Posterior vena cava (tissue), 2 donors: ENCODE results near the gene MANSC1. TPM values are rescaled to one million over a fixed set of nuclear protein-coding genes. Genes with fewer than 3 reads are reported as not detected.
"Not testable (repeated sequence)": the region's sequence is repeated elsewhere in the genome, so short reads cannot be mapped to it uniquely, and the experiment has no call there.

Experiments used
- DNase-seq: peaks from one replicate; pipeline ENCODE4 v3.0.0-alpha.2; 2020; ENCODE audit warnings: low spot score
- intact Hi-C, 2 donors: fragments of 100-400 bp; cut with DNase I; formaldehyde crosslinking; loops; one replicate each; pipeline versions ENCODE4 v1.14.1 to v1.14.2; 2022 to 2023
- total RNA-seq, 2 donors: library from RNA; stranded (reverse); fragmentation: NEBNext Ultra II Directional; extraction: Animal tissue kit (Norgen Biotek cat#: 25700); gene quantifications; one replicate each; pipeline ENCODE4 v1.2.1, GENCODE V29; 2021
- donor health status: DM: yes; HTN: yes; CAD: no.
- donor health status: DM: yes; HTN: yes; CAD: no.

The MANSC1 gene
- total RNA-seq, 2 donors from 2014 or later = 20.3 to 23.2 TPM

DNA sequence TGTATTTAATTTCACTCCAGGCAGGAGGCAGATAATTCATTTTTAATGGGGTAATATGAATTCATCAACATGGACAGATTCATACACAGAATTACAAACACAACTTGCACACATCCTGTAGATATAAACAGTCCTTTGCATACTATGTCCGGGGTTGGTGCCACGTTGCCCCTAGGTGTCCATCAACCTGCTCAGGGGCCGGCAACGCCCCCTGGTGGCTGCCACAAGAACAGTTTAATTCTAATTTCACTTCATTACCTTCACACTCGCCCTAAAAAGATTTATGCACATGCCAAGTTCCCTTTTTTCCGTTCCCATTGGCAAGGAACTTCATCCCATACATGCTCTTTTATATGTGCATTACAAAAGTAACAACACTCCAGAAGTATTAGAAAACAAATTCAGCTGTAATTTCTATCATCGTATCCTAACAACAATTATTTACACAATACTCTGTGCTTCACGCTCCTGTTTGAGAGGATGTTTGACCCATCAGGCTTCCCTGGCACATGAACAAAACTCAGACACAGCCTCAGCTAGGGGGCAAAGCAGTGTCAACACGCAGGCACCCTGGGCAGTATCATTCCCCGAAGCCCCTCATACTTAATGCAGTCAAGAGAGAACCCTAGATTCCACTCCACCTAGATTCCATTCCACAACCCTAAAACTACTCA lies 15.5 kb downstream of the MANSC1 start:
- no peak for DNase-seq
- intact Hi-C loops = loop anchor here in 1 of 2 donors (10.0 kb wide), 1 partner anchor 250 kb away; no protein-coding TSS in a partner anchor

DNA sequence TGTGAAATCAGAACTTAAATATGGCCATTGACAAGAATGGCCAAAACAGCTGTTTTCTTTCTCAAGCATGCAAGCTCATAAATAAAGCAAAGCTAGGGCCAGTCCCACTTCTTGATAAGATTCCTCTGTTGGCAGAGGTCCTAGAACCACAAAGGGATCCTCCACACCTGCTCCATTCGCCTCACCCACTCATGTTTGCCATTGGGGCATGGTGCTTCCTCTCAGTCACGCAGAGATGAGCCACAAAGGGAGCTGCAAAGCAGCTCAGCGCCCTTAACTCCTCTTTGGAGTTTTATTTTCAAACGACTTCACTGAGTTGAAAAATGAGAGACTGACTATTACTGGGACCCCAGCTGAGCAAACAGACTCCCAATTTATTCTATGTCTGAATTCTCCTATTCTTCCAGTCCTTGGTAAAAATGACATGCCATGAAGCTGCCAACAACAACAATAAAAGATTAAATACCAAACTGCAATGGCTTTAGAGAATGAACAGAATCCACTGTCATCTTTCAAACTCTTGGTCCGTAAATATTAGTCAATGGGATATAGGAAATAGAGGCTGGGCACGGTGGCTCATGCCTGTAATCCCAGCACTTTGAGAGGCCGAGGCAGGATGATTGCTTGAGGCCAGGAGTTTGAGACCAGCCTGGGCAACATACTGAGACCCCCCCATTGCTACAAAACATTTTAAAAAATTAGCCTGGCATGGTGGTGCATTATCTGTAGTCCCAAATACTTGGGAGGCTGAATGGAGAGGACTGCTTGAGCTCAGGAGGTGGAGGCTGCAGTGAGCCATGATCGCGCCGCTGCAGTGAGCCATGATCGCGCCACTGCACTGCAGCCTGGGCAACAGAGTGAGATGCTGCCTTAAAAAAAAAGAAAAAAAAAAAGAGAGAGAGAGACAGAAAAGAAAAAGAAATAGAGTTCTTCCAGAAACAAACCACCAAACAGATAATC lies 16.4 kb downstream of the MANSC1 start:
- intact Hi-C loops = loop anchor here in 1 of 2 donors (10.0 kb wide), 1 partner anchor 249 kb away; no protein-coding TSS in a partner anchor
- DNase-seq = no peak

DNA sequence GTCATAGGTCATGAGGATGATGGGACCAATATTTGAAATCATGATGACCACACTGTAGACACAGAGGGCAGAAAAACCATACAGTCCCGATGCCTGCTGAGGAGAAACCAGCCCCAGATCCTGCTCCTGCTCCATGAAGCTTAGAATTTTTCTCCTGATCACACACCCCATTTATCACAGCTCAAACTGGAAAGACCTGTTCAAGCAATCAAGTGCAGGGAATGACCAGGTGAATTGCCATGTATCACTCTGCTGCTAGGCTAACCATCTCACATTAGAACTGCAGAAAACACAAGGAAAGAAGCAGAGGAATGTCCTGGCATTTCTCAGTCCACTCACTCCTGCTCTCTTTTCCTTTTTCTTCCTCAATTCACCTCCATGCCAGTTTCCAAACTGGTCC lies 18.1 kb downstream of the MANSC1 start:
- intact Hi-C loops = loop anchor here in 1 of 2 donors (10.0 kb wide), 1 partner anchor 247 kb away; no protein-coding TSS in a partner anchor
- no peak for DNase-seq

DNA sequence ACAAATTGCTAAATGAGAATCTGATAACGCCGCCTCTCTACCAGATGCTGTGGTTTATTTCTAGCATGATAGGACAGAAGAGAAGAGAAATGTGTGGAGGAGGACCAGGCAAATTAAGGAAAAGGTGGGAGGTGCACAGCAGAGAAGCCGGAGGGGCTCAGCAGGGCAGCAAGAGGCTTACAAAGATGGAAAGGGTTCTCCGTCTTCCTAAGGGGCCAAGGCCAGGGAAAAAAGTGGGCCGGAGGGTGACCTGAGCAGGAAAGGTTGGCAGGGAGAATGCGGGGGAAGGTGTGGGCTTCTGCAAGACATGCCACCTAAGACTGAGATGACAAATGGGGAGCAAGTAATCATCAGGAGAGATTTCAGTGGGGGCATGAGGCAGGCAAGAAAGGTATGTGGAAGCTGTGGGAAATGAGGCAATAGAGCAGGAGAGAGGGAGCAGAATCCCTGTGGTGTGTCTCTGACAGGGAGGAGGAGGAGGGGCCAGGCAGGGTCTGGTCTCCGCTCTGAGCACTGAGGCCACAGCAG lies 18.7 kb downstream of the MANSC1 start:
- DNase-seq = no peak
- intact Hi-C loops = loop anchor here in 1 of 2 donors (10.0 kb wide), 1 partner anchor 247 kb away; no protein-coding TSS in a partner anchor

DNA sequence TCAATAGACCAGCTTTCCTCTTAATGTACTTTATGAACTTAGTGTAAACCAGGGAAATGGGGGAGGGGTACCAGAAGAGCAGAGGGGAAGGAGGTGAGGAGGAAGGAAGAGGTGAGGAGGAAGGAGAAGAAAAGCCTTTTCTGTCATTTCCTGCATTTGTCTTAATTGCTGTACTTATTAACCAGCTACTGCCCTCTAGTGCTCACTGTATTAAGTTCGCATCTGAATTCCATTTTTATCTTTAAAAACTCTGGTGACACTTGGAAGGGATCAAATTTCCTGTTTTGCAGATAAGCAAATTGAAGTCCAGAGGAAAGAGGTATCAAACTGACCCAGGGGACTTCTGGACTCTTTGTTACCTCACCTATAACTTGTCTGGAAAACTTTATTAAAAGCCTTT lies 22.2 kb downstream of the MANSC1 start:
- intact Hi-C loops = loop anchor here in 1 of 2 donors (2.0 kb wide), 1 partner anchor 53 kb away; no protein-coding TSS in a partner anchor
- no peak for DNase-seq

DNA sequence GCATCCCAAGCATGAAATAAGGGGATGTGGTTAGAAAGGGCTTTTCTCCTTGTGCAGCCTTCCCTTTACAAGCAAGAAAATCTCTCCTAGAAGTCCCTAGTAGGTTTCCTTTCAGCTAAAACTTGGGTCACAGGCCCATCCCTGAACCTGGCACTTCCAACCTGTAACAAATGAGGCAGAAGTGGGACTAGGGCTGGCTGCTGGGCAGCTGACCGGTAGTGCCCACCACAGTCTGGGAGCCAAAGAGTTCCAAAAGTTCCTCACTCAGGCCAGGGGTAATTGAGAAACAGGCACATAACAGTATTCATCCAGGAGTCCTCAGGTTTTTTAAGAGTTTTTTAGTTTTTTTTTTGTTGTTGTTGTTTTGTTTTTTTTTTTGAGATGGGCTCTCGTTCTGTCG lies 23.8 kb downstream of the MANSC1 start:
- no peak for DNase-seq
- intact Hi-C loops = loop anchor here in 1 of 2 donors (2.0 kb wide), 1 partner anchor 51 kb away; no protein-coding TSS in a partner anchor

DNA sequence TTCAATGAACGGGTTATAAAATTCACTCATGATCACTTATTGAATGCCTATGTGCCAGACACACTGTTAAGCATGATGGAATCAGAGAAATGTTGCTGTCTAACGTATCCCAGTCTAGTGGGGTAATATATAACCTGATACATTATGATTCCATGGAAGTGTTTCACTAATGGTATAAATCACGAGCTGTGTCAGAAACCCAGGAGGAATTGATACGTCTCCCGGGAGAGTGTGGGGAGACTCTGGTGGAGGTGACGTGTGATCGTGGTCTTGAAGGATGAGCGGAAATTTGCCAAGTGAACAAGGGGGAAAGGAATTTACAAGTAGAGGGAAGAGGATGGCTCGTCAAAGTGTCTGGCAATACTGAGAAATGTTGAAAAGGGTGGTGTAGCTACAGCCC lies 26.5 kb downstream of the MANSC1 start:
- DNase-seq = no peak
- intact Hi-C loops = no loop called here

DNA sequence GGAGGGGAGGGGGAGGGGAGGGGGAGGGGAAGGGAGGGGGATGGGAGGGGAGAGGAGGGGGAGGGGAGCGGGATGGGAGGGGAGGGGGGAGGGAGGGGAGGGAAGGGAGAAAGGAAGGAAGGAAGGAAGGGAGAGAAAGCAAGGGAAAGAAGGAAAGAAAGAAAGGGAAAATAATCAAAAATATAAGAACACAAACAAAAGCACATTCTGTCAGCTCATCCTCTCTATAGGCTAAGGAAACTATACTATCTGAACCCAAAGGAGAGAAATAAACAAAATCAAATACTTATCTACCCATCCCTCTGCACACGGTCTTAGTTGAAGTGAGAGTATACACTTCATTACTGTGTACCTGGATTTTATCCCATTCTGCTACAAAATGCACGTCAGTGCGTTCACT lies 26.9 kb downstream of the MANSC1 start:
- intact Hi-C loops = no loop called here
- no peak for DNase-seq

DNA sequence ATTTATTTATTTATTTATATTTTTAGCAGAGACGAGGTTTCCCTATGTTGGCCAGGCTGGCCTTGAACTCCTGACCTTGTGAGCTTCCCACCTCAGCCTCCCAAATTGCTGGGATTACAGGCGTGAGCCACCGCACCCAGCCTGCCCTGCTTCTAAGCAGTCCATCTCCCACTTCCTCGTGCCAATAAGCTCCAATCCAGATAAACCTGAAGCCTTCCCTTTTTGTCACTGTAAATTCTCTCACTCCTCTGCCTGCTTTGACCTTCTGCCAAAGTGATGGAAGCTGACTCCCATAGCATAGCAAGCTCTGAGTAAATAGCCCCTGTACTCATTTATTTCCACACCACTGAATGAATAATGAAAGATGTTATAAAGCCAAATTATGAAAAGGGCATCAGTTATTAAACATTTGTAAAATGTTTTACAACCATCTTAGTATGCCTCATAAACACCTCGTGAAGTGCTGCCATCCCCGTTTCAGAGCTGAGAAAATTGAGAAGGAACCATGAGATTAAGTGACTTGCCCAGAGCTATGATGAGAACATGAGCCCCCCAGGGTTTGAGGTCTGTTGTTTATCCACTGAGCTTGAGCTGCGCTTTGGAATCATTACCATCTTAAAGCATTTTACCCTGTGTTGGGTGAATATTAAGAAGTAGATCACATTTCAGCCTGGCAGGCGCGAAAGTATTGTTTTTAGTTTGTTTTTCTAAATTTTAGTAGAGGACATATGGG lies 30.4 kb downstream of the MANSC1 start:
- no peak for DNase-seq
- intact Hi-C loops = no loop called here

DNA sequence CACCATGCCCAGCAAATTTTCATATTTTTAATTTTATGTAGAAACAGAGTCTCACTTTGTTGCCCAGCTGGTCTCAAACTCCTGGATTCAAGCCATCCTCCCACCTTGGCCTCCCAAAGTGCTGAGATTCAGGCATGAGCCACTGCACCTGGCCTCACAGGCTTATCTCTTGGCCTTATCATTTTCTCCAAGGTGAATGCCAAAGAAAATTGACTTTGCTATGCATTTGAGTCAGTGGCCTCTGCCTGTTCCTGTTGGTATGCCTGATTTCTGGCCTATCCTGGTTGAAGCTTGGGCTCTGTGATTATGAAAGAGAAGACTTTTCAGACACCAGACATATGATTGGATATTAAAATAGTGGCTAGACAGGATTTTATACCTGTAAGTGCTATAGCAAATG lies 34.2 kb downstream of the MANSC1 start:
- DNase-seq = peak; percentile 12
- intact Hi-C loops = no loop called here

DNA sequence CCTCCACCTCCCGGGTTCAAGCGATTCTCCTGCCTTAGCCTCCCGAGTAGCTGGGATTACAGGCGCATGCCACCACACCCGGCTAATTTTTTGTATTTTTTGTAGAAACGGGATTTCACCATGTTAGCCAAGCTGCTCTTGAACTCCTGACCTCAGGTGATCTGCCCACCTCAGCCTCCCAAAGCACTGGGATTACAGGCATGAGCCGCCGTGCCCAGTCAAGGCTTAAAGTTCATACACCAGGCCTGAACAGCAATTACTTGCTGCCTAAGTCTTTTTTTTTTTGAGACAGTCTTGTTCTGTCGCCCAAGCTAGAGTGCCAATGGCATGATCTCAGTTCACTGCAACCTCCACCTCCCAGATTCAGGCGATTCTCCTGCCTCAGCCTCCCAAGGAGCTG lies 39.3 kb downstream of the MANSC1 start:
- DNase-seq, intact Hi-C loops: not testable (repeated sequence)

DNA sequence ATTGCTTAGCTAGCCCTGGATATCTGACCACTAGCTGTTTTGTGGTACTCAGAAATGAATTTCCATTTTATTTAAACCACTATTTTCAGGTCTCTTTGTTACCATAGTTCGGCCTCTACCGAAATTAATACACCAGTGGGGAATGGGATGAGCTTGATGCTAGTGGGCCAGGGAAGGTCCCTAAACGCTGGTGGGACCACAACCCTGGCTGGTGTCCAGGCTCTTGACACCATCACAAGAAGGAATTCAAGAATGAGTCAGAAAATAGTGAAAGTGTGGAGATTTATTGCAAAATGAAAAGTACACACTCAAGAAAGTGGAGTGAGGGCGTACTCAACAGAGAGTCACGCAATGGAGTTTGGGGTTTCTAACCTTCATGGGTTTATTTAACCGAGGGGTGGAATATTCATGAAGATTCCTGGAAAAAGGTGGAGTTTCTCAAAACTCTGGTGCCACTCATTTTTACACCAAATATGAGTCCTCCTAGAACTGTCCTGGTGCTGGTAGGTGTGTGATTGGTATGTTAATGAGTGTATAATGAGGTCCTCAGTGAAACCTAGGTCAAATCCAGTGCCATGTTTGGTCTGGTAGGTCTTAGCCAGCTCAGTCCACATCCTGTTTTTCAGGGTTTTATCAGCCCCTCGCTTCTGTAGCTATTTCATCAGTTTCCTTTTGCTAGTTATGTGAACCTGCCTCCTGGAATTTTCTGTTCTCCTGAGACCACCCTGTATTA lies 44.3 kb downstream of the MANSC1 start:
- intact Hi-C loops = no loop called here
- DNase-seq = no peak

DNA sequence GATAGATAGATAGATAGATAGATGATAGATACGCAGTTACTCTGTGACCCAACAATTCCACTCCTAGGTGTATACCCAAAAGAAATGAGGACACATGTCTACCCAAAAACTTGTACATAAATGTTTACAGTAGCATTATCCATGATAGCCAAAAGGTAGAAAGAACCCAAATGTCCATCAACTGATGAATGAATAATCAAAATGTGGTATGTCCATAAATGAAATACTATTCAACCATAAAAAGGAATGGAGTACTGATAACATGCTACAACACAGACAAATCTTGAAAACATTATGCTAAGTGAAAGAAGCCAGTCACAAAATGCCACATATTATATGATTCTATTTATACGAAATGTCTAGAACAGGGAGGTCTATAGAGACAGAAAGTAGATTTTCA lies 47.1 kb downstream of the MANSC1 start:
- DNase-seq = no peak
- intact Hi-C loops = no loop called here

DNA sequence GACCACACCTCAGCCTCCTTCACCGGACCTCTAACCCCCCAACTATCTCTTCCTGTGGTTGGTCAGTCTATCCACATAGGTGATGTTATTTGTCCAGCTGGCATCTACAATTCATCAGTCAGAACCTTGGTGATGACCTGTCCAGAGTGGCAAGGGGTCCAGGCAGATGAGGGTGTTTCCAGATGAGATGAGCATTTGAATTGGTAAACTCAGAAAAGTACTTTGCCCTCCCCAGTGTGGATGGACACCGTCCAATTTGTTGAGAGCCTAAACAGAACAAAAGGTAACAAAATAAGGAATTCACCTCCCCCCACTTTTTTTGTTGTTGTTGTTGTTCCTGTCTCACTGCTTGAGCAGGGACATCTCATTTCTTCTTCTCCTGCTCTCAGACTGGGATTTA lies 48.9 kb downstream of the MANSC1 start:
- intact Hi-C loops = no loop called here
- no peak for DNase-seq

DNA sequence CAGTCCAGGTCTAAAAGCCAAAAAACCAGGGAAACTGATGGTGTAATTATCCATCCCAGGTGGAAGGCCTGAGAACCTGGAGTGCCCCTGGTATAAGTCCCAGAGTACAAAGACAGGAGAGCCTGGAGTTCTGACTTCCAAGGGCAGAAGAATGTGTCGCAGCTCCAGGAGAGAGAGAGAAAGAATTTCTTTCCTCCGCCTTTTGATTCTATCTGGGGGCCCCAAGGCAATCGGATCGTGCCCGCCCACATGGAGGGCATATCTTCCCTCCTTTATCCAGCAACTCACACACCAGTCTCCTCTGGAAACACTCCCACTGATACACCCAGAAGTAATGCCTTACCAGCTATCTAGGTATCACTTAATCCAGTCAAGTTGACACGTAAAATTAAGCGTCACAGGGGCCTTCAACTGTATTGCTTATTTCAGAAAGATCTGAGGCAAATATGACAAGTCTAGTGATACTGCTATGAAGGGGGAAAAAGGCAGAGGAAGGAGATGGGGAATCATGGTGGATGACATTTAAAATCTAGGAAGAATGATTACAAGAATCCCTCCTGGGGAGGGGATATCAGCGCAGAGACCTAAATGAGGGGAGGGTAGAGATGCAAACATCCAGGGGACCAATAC lies 52.7 kb downstream of the MANSC1 start:
- intact Hi-C loops = no loop called here
- no peak for DNase-seq

DNA sequence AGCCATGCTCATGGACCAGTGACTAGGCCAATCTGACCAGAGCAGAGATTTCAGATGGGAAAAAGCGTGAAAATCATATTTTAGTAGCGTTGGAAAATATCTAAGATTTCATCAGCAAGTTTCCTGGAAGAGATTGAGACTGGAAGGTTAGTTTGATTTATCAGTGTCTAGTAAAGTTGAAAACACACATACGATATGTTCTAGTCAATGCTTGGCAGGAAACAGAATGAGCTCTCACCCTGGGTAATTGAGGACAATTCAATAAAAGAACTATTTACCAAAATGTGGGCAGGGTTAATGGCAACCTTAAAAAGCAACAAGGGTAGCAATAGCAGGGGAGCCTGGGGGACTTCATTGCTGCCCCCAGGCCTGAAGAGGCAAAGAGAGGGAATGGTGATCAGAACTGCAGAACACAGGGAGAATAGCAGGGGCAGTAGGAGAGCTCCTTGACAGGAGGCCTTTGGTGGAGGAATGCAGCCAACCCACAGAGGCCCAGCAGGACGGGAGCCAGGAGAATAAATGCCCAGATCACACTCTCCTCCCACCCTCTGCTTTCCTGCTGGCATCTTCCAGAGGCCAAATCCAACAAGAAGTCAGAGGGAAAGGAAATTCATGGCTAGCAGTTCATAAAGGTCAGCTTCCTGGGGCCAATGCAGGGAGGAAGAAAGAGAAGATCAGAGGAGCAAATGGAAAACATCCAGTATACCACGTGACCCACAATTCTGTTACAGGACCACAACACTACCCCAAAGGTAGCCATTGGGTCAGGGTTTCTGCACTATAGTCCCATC lies 55.6 kb downstream of the MANSC1 start:
- intact Hi-C loops = no loop called here
- no peak for DNase-seq

DNA sequence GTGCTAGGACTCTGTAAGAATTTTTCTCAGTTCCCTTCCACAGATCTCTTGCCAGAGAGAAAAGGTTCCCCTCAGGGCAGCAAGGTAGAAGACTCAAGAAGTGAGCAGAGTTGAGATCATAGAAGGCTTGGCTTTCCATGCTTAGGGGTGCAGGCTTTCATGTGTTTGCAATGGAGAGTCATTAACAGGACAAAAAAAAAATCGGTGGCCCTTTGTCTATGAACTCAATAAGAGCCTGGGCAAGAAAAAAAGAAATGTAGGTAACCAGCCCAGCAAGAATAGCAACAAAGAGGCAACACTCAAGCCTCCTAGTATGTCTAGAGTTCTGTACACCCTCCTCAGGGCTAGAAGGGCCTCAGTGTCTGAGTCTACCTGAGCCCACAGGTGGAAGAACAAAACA lies 59.8 kb downstream of the MANSC1 start:
- intact Hi-C loops = no loop called here
- no peak for DNase-seq
